HG02870 (cell line): ENCODE measurements around the gene ATG5.
"Not testable (repeated sequence)": the region's sequence is repeated elsewhere in the genome, so short reads cannot be mapped to it uniquely, and the experiment has no call there.

ENCODE experiments used
- ATAC-seq: cut with Tn5 transposase; IDR thresholded peaks from one replicate; pipeline ENCODE4 v1.9.1; 2021; ENCODE audit warnings: mild to moderate bottlenecking, moderate library complexity; ENCODE audit not compliant: unreplicated experiment

Gene ATG5

GRCh38 chr6:106315765-106316374, 9.7 kb downstream of the ATG5 start:
- no peak for ATAC-seq

GRCh38 chr6:106309766-106310373, 15.7 kb downstream of the ATG5 start:
- ATAC-seq = no peak

- ATAC-seq = no peak
Measured at GRCh38 chr6:106308985-106309384, 16.6 kb downstream of the ATG5 start.

- ATAC-seq = no peak
Measured at GRCh38 chr6:106305740-106306139, 19.8 kb downstream of the ATG5 start.

- no peak for ATAC-seq
Measured at GRCh38 chr6:106300944-106301343, 24.6 kb downstream of the ATG5 start.

DNA sequence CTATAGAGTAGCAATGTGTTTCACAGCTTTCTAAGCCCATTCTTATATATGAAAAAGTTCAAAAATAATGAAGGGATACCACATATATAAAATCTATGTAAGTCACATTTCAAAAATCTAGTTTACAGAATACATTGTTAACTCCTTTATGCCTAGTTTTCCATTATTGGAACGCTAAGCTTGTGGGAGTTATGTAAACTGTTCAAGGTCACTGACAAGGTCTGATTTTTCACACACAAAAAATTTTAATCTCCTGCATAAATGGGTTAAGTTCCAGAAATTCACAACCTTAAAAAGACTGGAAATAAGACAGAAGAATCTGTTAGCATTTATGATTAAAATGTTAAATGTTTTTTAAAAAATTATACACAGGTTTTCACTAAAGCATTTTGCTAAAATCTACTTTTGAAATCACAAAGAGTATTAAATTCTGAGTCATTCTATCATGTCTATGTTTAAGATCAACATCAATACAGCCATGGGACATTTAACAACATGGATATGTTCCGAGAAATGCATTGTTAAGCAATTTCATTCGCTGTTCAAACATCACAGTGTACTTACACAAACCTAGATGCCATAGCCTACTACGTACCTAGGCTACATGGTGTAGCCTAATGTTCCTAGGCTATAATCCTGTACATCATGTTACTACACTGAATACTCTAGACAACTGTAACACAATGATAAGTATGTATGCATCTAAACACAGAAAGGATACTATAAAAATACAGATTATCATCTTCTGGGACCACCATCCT, 25.4 kb downstream of the ATG5 start:
- no peak for ATAC-seq

- ATAC-seq = no peak
Measured at GRCh38 chr6:106293116-106293515, 32.4 kb downstream of the ATG5 start.

DNA sequence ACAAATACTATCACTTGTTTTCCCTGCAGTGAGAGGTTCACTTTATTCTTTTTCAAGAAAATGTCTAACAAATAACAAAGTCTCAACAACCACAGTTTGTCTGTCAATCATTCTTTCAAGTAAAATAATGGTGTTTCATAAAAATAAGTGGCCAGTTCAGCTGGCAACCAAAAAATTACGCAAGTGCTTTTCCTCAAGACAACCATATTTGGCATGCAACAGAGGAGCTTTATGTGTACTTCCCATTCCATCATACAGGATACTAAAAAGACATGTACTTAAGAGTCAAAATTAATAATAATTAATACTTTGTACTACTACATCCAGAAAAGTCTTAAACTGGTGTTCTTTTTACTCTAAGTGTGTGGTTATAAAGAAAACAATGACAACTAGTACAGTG, 34.6 kb downstream of the ATG5 start:
- ATAC-seq = no peak

- no peak for ATAC-seq
Measured at GRCh38 chr6:106290032-106290431, 35.5 kb downstream of the ATG5 start.

DNA sequence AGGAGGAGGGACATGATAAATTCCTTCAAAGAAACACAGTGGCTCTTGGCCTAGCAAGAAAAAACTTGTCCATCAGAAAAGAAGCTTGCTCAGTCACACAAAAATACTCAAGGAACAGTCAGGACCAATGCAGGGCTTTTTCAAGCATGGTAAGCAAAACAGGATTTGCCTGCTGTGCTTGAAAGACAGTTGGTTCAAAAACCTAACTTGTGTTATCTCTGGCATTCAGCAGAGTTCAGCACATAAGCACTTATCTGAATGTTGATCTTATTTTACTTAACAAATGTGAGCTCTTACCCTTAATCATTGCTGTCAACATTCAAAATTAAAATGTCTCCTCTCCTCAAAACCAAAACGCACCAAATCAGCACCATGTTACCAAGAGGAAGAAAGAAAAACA, 38.3 kb downstream of the ATG5 start:
- ATAC-seq = no peak

DNA sequence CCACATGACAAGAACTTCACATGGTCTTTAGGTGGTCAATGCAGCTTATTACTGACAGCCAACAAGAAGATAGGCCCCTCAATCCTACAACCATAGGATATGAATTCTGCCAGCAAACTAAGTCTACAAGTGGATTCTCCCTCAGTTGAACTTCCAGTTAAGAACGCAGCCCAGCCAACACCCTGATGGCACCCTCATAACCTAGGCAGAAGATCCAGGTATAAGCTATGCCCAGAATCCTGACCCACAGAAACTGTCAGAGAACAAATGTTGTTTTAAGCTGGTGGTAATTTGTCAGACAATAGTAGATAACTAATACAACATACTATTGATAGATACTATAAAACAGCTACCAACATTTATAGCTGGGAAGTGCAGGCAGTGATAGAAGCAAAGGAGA, 38.8 kb downstream of the ATG5 start:
- no peak for ATAC-seq

- no peak for ATAC-seq
Measured at GRCh38 chr6:106283481-106283880, 42.1 kb downstream of the ATG5 start.

GRCh38 chr6:106281661-106282060, 43.9 kb downstream of the ATG5 start:
- ATAC-seq = no peak

- no peak for ATAC-seq
Measured at GRCh38 chr6:106281088-106281487, 44.5 kb downstream of the ATG5 start.

- ATAC-seq = no peak
Measured at GRCh38 chr6:106279179-106279578, 46.4 kb downstream of the ATG5 start.

DNA sequence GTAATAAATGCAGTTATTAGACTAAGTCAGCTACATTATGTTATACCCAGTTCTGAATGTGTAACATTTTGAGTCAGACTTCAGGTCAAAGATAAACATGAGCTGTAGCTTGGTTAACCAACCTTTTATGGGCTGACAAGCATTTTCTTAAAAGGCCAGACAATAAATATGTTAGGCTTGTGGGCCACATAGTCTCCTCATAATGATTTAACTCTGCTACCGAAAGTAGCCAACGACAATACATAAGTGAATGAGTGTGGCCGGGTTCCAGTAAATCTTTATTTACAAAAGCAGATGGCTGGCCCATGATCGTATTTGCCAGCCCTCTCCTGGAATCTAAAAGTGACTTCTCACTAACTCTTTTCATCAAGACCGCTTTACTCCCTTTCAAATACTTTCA, 49.9 kb downstream of the ATG5 start:
- peak; percentile 52 for ATAC-seq

- peak; percentile 71 for ATAC-seq
Measured at GRCh38 chr6:106273087-106273486, 52.5 kb downstream of the ATG5 start.

DNA sequence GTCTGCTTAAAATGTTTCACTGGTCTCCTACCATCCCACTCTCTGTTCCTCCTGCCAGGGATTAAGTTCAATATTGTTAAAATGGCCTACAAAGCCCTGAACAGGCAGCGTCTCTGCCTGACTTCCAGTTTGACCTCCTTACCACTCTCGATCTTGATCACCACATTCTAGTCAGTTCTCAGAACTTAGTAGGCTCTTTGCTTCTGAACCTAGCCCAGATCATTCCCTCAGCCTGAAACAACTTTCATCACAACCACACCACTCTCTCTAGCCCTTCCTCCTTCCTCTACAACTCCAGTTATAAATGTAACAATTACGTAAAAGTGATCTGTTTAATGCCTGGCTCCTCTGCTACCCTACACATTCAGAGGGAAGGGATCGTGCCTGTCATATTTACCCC, 53.3 kb downstream of the ATG5 start:
- no peak for ATAC-seq

- ATAC-seq = no peak
Measured at GRCh38 chr6:106270414-106270813, 55.1 kb downstream of the ATG5 start.

DNA sequence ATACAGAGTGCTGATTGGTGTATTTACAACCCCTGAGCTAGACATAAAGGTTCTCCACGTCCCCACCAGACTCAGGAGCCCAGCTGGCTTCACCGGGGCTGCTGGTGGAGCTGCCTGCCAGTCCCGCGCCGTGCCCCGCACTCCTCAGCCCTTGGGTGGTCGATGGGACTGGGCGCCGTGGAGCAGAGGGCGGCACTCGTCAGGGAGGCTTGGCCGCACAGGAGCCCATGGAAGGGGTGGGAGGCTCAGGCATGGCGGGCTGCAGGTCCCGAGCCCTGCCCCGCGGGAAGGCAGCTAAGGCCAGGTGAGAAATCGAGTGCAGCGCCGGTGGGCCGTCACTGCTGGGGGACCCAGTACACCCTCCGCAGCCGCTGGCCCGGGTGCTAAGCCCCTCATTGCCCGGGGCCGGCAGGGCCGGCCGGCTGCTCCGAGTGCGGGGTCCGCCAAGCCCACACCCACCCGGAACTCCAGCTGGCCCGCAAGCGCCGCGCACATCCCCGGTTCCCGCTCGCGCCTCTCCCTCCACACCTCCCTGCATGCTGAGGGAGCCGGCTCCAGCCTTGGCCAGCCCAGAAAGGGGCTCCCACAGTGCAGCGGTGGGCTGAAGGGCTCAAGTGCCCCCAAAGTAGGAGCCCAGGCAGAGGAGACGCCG, 56.2 kb downstream of the ATG5 start:
- ATAC-seq = not testable (repeated sequence)

- ATAC-seq = not testable (repeated sequence)
Measured at GRCh38 chr6:106268500-106268899, 57.1 kb downstream of the ATG5 start.

- ATAC-seq = not testable (repeated sequence)
Measured at GRCh38 chr6:106264433-106264832, 61.1 kb downstream of the ATG5 start.
